GM18861 (cell line): ENCODE results near the gene KDM8.

Source experiments
- ATAC-seq: cut with Tn5 transposase; IDR thresholded peaks from one replicate; pipeline ENCODE4 v1.9.1; 2021; ENCODE audit not compliant: unreplicated experiment

The KDM8 gene

DNA sequence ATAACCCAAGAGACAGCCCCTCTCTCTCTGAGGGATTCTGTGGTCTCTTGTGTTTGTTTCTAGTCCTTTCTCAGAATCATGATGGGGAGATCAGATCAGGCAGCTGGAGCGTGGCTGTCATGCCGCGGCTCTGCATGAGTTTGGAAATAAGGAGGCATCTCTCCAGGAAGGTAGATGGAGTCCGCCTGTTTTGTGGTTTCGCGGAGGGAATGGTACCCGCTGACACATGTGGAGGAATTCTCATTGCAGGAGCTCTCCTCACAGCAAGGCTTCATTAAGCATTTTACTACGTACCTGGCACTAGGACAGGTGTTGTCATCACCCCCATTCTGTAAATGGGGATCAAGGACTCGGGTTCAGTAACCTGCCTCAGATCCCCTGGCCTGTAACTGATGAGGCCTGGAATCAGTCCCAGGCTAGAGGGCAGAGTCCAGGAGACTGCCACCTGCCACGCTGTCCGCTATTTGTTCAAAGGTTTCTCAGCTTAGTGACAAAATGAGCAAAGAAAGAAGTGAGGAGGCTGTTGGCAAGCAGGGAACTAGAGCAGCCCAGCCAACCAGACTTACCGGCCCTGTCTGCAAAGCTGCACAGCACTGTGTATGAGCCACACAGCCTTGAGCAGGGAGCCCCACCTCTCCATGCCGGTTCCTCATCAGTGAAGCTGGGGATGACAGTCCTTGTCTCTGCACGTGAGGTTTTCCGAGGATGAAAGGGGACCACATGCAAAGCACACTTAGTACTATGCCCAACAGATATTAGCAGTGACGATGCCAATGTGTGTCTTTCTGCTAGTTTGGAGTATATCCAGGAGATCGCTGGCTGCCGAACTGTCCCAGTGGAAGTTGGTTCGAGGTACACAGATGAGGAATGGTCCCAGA is 11.0 kb downstream of the KDM8 start:
- no peak for ATAC-seq

DNA sequence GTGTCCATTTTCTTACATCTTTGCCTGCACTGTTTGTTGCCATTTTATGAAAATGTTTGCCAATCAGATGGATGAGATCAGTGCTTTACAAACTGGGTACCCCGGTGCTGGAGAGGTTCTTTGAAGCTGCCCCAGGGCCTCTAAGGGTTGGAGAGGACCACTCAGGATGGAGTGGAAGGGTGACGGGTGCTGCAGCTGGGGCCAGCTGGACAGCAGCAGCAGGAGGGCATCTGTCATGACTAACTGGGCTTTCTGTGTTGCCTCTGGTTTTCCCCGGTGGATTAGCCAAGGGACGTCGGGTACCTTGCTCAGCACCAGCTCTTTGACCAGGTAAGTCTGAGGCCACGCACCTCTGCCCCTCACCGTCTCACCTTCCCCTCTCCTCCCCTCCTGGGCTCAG is 12.3 kb downstream of the KDM8 start:
- no peak for ATAC-seq

DNA sequence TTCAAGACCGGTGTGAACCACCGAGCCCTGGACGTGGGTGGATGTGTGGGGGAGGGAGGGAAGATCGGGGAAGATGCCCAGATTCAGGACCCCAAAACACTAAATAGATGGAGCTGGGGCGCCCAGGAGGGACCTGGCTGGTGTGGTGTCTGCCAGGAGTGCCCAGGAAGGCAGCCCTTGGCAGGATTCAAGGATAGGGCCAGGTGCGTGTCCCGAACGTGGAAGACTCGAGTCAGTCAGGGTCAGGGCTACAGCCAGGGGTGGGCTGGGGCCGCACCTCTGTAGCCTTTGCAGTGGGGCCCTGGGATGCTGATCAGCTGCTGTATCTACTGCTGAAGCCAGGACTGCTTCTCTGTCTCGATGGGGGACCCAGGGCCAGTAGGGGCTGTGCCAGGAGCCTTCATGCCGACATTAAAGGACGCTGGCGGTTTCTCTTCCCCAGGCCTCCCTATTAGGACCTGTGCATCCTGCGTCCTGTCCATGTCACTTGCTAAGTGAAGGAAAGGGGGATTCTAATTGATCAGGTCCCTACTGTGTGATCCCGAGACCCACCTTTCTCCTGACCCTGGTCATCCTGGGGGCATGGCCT is 13.1 kb downstream of the KDM8 start:
- ATAC-seq: no peak

DNA sequence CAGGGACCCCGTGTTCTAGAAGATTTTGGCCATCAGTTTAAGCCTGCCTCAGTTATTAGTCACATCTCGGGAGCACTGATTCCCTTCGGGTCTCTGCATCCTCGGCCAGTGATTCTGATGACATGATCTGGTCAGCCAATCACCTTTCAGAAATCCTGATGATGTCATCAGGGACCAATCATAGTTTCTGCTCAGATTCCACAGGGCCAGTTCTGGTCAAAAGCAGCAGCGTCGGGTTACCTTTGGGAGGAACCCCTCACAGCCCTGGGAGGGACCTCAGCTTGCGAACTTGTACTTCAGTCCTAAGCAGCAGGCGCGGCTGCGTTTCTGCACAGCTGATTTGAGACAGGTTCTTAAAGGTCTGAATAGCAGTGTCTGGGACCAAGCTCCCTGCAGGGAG is 13.9 kb downstream of the KDM8 start:
- no peak for ATAC-seq

DNA sequence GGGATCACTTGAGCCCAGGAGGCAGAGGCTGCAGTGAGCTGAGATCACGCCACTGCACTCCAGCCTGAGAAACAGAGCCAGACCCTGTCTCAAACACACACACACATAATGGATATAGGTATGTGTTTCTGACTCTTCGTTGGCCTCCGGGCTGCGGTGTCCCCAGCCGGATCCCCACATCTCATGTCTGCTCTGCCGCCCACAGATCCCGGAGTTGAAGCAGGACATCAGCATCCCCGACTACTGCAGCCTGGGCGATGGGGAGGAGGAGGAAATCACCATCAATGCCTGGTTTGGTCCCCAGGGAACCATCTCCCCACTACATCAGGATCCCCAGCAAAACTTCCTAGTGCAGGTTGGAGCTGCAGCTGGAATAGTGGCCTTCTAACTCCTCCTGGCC is 15.4 kb downstream of the KDM8 start:
- no peak for ATAC-seq

DNA sequence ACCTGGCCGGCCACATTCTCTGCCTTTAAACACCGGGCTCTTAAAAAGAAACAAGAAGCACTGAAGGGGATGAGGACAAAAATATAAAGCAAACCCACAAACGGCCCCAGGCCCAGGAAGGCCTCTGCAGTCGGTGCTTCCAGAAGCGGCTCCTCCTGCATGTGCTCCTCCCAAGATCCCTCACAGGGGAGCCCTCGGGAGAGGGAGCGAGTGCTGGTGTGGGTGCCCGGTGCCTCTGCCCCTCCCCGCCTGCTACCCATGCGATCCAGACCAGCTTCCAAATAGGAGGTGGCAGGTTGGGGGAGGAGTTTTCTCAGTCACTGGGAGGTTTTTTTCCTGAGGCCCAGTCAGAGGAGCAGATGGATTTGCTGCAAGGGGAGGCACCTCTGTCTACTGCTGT is 15.8 kb downstream of the KDM8 start:
- no peak for ATAC-seq

DNA sequence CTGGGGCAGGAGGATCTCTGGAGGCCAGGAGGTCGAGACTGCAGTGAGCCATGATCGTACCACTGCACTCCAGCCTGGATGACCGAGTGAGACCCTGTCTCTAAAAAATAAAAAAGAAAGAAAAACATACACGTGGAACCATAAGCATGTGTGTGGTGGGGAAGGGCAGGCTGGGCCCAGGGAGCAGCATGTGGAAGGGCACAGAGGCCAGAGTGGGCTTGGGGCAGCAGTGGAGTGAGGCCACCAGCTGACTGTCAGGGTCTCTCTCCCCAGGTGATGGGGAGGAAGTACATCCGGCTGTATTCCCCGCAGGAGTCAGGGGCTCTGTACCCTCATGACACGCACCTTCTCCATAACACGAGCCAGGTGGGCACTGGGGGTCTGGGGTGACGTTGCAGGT is 16.8 kb downstream of the KDM8 start:
- ATAC-seq: no peak

DNA sequence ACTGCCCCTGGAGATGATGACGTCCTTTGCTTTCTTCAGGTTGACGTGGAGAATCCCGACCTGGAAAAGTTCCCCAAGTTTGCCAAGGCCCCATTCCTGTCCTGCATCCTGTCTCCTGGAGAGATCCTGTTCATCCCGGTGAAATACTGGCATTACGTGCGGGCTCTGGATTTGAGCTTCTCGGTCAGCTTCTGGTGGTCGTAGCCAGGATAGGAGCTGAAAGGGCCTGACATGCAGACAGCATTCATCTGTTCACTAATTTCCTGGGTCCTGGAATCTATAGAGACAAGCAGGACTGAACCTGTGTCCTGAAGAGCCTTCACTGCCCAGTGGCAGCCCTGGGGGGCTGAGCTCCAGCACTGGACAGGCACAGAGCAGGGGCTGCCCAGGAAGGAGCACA is 17.2 kb downstream of the KDM8 start:
- ATAC-seq: no peak

DNA sequence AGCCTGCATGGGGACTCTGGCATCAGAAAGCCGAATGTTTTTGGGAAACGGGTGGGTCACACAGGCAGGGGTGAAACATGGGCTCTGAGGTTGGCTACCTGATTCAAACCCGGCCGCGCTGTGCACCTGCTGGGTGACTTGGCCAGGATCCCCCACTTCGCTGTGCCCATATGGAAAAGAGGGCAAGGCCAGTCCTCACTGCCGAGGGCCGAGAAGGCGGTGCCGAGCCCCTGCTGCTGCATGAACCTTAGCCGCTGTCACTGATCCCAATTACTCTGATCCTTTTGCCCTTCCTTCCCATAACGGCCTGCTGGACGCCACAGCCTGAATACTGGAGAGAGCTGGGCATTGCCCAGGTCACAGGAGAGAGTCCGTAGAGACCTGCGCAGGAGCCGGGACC is 17.7 kb downstream of the KDM8 start:
- no peak for ATAC-seq

DNA sequence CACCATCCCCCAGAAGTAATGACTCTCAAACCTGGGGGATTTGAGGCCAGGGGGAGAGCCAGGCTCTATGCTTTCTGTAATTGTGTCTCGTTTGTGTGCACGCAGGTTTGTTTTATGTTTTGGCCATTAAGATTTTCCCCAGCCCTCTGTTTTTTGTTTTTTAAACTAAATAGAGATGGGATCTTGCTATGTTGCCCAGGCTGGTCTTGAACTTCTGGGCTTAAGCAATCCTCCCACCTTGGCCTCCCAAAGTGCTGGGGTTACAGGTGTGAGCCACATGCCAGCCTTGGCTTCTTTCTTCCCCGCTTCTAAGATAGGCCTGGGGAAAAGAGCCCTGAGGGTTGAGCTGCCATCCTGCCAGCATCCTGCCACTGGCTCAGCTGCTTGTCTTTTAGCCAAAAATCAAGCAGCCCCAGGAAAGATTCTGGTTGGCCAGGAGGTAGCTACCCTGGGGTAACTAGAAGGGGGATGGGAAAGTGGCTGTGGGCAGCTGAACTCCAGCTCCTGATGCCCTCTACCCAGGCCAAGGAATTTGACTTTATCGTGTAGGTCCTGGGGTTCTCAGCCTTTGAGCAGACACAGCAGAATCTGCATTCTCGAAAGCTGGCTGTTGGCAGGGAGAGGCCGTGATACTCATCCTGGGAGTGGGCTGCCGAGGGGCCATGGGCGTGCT is 18.4 kb downstream of the KDM8 start:
- ATAC-seq: no peak

DNA sequence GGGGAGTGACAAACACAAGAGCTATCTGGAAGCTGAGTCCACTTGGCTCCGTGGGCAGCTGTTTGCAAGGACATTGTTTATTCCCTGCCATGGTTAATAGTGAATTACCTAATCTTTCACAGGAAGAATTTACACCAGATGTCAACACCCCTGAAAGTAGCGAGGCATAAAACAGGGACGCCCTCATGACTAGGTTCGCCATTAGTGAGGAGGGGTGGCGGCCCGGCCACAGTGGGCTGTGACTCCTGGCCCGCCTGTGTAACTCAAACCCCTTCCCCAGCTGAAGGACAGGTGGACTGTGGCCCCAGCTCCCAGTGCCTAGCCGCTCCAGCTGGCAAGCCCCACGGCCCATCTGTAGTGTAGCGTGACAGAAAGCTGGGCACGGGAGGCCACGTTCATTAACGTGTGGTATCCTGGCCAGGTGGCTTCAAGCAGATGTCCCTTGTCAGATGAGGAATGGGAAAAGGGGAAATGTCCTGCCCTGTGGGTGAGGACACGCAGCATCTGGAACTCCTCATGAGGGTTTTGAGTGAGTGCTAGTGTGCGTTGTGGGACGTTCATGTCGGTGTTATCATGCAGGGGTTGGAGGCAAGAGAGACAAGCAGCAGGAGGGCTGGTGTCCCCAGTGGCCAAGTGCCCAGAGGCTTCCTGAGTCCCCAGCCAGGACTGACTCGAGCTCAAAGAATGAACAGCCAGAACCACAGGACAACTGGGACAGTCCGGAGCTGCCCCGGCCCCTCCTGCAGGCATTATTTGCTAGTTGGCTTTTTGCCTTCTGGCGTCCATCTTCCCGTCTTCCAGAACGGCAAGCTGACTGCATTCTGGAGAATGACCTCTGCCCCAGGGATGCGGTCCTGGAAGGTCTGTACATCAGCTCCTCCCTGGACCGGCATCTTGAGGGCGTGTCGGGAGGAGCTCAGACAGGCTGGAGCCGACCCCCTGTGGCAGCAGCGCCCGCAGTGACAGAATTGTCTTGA is 19.2 kb downstream of the KDM8 start:
- ATAC-seq: no peak

DNA sequence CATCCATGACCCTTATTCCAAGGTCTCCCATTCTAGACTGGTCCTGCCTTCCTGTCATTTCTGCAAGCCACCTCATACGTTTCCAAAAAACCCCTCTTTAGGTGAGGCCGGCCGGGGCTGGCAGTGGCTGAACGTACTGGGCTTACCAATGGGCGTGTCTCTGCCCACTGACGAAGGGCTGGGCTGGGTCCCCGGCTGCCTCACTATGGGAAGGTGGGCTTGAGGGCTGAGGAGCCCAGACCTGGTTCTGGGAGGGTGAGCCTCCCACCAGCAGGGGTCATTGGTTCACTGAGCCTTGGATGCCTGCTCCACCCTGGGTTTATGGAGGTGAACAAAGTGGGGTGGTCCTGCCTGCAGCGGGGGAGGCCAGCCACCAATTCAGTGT is 19.9 kb downstream of the KDM8 start:
- ATAC-seq: no peak

DNA sequence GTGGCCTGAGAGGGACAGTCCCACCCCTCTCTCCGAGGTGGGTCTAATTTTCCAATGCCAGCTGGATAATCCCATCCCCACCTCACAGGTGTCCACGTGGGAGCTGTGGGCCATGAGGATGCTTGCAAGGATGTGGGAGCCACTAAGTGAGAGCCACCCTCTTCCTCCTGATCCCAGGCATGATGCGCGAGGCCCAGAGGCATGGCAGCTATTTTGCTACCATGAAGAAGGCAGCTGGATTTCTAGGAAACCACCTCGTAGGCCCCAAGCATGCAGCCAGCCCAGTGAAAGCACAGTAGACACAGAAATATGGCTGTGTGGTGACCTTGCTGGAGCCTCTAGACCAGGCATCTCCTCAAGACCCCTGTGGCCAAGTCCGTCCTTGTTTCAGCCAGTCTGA is 20.4 kb downstream of the KDM8 start:
- ATAC-seq: no peak

DNA sequence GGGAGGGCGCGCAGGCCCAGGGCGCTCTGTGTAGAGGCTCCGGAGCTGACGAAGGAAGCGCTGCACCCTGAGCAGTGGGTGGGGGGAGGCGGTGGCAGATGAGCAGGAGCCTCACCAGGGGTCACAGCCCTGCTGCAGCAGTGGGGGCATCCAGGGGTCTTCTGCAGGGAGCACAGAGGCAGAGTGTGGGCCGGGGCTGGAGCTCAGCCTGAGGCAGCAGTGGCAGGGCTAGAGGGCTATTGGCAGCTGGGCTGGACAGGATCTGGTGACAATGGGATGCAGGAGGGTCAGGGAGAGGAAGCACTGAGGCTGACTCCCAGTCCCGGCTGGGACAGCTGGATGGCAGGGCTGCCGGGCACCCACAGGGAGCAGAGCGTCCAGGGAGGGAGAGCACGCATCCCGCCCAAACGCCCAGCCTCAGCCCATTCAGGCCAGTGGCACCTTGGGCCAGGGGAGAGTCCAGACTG is 21.0 kb downstream of the KDM8 start:
- ATAC-seq: no peak

DNA sequence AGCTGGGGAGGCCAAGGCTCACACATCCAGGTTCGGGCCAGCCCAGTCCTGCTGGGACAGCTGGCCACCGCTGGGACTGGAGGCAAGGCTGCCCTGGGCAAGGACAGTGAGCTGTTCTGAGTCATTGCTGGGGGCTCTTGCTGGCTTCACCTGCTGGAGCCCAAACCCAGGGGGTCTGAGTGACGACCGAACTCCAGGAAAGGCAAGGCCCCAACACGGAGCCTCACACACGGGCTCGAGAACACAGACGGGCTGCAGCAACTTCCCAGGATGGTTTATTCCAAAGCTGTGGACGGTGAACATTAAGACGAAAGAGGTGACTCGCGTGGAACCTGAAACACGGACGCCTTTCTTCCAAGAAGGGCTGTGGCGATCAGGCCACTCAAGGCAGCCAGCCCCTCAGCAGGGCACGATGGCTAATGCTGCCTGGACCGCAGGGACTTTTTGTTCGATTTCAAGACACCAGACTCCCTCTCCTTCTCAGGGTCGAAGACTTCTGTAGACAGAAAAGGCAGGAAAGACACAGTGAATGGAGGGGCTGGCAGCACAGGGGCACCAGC is 21.5 kb downstream of the KDM8 start:
- no peak for ATAC-seq

DNA sequence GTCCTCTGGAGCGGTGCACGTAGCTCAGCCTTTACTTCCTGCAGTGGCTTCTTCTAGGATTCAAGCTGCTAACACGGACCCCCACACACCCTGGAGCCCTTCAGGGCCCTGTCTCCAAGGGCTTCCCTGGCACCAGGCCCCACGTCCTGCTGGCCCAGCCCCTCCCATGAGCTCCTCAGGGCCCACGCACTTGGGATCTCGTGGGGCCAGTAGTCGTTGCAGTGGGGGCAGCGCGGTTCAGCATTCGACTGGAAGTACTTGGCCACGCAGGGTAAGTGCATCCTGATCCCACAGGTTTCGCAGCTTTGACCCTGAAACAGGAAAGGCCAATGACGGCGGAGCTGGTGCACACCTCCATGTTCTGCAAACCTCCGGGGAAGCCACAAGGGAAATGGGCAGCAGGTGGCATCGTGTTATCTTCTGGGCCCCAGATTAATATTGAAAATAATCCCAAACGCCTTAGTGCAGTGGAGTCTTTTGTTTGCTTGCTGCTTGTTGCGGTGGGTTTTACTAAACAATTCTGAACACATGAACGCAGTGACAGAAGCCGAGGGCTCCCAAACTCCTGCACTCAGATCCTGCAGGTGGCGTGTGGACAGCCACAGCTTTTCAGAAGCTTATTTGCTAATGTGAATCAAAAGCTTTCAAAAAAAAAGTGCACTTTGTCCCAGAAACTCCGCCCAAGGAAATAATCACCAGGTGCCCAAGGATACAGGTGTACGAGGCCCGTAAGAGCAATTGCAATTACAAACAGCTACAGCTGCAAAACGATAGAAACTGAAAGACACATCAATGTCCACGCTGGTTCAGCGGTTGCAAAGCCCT is 22.4 kb downstream of the KDM8 start:
- no peak for ATAC-seq

DNA sequence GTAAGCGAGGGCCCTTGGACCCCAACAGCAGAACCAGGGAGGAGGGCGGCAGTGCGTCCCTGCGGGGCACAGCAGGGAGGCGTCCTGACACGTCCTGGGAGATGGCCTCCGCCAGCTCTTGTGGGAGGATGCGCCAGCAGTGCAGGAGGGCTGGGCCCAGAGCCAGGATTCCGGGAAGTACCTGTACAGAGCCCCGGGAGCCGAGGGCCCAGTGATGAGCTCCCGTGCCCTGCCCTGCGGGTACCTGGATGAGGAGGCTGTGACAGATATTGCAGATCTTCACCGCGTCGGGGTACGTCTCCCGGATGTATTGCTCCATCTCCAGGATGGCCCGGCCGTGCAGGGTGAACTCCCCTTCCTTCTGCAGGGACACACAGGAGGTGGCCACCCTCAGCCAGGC is 23.1 kb downstream of the KDM8 start:
- ATAC-seq: no peak

DNA sequence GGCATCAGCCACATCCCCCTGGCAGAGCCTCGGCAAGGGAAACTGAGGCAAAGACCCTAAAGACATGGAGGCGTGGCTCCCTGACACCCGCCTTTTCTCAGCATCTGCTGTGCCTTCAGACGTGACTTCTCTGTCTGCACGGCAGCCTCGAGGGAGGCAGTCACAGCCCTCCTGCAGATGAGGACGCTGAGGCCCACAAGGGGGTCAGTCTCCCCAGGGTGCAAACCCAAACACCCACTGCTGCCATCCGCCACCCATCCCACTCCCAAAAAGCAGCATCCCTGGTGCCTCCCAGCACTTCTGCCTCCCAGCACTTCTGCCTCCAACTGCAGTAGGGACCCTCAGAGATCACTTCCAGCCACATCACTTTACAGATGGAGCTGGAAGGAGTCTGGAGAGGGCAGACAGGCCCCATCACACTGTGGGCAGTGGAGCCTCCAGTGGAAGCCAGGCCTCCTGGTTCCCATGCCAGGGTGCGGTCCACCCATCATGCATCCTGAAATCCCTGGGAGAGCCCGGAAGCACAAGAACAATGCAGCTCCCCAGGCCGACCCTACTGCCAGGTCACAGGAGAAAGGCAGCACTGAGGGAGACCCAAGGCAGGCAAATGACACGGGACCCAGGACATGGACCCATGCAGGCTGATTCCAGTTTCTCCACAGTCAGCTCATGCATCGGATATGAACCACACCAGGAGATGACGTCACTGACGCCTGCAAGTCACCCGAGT is 23.8 kb downstream of the KDM8 start:
- no peak for ATAC-seq

DNA sequence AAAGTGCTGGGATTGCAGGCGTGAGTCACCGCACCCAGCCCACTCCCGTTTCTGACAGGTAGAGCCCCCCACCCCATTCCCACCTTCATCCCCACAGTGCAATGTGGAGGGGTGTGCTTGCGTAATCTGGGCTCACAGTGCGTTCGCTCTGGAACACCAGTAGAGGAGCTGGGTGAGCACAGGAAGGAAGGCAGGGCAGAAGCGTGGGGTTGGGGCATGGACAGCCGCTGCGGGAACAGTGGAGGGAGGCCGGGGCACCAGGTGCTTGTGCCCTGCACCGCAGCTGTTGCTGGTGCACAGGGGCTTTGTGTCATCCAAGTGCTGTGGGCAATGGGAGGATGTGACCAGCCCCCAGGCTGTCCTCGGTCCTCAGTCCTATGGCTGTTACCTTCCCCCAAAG is 24.7 kb downstream of the KDM8 start:
- ATAC-seq: no peak
